Measurements from ENCODE around the gene DOK5.

- no peak for TF ChIP-seq POLR2A (IDR thresholded peaks at IDR 0.05; ENCODE audit: low read depth, low read length)
- no peak for TF ChIP-seq POLR2AphosphoS5 (IDR thresholded peaks at IDR 0.05; ENCODE audit: low read depth, low read length)
These were observed 31.2 kb downstream of the DOK5 start for GRCh38 chr20:54506643-54507042.

Data from GM12892 (cell line).